HG03060 (cell line): ENCODE data around the gene SLC37A1.
"Not testable (repeated sequence)": the region's sequence is repeated elsewhere in the genome, so short reads cannot be mapped to it uniquely, and the experiment has no call there.

ENCODE experiments used
- ATAC-seq: cut with Tn5 transposase; IDR thresholded peaks from one replicate; pipeline ENCODE4 v1.9.1; 2021; ENCODE audit warnings: low read depth, moderate number of reproducible peaks; ENCODE audit not compliant: unreplicated experiment

SLC37A1 gene

GRCh38 chr21:42513151-42513984 is at the start of gene SLC37A1:
Gene SLC37A1, plus strand, starts transcription at chr21:42513852. Its CDS starts 4,603 bp downstream, at chr21:42518455.
- no peak for ATAC-seq

DNA sequence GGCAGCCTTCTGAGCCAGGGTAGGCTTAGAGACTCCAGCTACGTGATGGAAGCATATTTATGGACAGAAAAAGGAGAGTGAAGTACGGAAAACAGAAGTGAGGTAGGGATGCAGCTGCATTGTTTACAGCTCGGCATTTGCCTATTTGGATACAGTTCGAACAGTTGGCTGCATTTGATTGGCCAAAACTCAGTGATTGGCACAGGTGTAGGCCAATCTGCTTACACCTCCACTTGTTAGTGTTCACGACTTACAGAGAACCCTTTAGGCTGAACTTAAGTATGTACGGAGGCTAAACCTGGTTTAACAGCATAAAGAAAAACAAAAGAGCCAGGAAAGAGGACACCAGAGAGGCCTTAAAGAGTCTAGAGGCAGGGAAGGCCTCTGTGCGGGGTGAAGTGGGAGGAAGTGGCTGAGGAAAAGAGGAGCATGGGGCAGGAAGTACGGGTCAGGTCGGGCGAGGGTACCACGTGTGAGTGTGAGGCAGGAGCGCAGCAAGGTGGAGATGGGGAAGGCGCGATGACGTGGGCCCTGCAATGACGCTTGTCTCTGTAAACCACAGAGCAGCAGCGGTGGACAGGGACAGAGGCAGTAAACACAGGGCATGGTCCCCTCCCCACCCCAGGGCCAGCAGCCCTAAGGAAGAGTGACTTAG is 49.7 kb upstream of the SLC37A1 start:
- ATAC-seq: no peak

DNA sequence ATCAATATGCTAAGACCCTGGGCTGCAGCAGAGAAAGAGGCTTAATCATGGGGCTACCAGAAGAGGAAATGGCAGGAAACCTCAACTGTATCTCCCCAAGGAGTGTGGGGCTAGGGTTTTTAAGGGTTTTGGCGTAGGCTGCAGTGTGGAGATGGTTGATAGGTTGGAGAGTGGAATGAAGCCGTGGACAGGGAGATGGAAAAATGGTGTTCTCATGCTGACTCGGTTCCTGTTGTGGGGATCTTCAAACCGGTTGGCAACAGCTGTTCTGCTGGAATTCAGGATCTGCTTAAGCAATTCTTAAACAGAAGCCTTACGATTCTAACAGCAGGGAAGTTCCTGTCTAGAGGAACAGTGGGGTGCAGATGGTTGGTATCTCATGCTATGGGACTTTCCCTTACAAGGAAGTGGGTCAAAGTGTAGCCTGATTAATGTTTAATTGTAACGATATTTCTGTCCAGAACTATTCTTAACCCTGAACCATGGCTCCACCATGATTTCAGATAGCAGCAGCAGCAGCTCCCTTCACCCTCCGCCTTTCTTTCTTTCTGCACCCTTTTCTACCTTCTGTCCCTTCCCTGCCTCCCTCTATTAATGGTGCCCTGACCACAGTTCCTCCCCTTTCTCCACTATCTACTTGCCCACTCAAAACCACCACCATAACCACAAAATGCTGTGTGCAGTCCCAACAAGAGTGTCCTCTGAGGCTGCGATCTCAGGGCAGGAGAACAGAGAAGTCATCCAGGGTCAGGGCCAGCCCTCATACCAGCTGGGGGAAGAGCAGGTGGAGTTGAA is 48.4 kb upstream of the SLC37A1 start:
- ATAC-seq: no peak

DNA sequence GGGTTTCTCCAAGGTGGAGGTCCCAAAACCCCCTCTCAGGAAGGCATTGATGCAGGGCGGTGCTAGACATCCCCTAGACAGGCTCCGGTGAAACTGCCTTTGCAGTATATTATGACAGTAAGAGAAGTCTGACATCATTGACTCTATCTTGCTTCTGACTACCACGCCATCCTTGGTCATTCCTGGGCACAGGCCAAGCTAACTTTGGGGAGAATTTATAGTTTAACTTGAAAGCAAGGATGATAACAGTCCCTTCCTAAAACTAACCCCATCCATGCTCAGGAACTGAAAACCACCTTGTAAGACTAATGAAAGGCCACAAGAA is 47.9 kb upstream of the SLC37A1 start:
- no peak for ATAC-seq

- no peak for ATAC-seq
Observed at GRCh38 chr21:42466700-42467099, 47.0 kb upstream of the SLC37A1 start.

DNA sequence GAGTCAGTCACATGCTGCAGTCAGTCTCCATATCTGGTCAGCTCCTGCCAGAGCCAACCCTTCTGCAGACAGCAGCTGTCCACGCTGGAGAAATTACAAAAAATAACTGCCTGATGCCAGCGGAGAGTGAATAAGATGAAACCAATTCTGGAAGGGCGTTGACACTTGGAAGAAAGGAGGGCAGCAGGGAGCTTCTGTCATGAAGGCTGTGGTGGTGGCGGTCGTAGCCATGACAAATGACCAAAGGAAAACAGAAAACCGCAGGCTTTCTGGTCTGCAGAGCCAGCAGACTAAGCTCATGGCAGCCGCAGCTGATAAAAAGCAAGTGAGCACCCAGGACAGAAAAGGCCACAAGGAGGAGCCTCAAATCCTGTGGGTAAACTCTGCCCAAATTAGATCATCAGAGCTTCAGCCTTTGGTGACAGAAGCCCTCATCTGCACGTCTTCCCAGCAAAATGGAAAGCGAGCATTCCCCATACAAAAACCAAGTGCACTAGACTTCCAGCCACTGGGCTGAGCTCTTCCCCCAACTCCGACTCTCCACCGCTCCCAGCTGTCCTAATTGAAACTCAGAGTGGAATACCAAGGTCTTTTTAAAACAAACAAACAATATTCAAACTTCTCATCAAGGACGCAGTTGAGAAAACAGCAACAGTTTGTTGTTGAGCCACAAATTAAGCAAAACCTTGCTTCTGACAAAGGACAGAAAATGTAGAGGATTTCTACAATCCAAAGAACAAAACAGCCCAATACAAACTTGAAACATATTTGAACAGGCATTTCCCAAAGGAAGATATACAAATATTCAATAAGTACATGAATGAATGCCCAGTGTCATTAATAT is 46.3 kb upstream of the SLC37A1 start:
- ATAC-seq: no peak

- no peak for ATAC-seq
Observed at GRCh38 chr21:42468491-42469131, 45.0 kb upstream of the SLC37A1 start.

GRCh38 chr21:42469272-42469671 is 44.4 kb upstream of the SLC37A1 start:
- no peak for ATAC-seq

GRCh38 chr21:42469726-42470125 is 43.9 kb upstream of the SLC37A1 start:
- not testable (repeated sequence) for ATAC-seq

DNA sequence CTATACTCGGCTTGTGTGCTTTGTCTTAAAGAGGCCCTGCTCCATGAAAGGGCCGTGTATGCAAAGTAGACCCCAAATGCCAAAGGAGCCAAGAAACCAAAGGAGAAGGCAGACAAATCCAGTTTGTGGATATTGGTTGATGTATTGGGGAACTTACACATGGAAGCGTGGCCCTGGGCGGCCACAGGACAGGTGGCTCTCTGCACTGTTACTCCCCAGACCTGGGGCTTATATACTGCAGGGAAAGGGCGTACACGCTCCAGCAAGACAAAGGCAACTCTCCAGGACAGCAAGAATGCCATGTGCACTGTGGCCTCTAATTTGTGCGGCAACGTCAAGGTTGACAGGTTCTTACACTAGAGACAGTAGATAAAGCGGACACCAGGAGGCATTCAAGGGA is 42.4 kb upstream of the SLC37A1 start:
- no peak for ATAC-seq

DNA sequence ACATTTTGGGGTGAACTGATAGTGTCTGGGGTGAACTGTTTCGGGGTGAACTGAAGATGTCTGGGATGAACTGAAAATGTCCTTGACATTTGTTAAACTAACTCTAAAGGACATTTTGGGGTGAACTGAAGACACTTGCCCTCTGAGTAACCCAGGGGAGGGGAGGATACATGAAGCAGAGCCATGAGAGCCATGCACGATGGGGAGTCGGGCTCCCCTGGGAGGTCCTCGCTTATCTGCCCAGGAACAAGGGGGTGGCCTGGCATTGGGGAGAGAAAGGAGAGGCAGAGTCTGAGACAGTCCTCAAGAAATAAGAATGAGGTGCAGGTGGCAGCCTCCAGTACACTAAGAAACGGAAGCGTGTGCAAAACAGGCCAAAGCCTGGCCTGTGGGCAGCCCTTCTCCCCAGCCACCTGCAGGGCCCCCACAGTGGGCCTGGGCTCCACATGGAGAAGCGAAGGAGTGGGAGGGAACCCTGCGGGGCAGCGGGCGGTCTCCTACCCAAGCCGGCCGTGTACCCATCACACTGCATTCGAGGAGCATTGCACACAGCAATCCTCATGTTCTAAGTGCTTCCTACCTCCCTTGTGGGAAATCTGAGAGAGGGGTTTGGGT is 41.8 kb upstream of the SLC37A1 start:
- no peak for ATAC-seq

DNA sequence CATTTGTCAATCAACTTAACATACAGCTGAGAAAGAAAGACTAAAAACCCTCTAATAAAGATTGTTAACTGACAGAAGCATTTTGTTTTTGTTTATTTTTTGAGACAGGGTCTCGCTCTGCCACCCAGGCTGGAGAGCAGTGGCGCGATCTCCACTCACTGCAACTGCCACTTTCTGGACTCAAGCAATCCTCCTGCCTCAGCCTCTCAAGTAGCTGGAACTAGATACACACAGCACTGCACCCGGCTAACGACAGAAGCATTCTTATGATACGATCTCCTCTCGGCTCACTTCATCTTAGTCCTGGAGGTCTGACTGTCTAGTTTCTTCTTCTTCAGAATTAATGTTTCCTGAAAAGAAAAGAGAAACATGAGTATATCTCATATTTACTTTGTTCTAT is 41.1 kb upstream of the SLC37A1 start:
- ATAC-seq: no peak

DNA sequence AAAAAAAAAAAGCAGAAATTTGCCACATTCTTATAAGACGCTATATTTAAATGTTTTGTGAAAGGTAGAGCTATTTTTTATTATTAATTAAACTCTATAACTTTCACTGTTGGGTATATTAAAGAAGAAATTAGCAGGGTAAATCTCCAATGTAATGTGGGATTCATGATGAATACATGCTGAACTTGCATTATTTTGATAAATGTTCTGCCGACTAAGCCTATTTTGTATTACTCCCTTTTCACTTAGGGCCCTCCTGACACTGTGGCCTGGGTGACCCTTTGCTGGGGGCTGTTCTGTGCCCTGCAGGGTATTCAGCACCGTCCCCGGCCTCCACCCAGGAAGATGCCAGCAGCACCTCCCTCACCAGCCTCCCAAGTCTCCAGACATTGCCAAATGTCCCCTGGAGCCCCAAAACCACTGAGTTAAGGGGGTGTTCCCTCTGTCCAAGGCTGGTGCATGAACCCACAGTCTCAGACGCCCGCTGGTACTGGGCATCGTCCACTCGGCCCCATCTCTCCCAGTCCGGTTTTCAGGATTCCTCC is 40.1 kb upstream of the SLC37A1 start:
- ATAC-seq: no peak

DNA sequence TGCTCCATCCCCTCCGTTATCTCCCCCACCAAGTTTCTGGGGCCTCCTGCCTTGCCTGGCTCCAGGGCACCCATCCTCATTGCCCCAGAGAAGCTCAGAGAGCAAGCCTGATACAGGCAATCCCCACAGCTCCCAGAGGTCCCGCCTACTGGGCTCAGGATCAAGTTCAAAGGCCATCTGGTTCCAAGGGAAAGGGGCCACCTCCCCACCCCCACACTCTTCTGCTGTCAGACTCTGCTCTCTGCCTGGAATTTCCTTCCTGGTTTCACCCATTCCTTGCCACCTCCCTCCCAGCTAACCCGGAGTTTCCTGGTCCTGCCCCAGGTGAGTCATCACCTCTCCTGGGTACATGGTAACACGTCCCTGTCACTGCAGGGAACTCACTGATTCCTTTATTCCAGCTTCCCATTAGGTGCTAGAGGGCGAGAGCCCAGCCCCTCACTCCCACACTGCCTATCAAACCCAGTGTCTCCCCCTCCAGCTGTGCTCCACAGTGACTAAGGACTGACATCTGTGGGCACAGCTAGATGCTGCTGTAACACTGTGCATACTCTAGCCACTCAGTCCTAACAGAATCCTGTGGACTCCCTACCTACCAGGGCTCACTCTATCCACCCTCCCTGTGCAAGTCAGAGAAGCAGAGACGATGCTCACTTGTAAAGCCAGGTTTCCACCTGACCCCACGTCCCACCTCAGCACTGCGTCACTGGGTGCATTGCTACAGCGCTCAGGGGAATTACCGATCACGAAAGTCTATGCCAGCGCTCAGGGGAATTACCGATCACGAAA is 39.4 kb upstream of the SLC37A1 start:
- no peak for ATAC-seq

DNA sequence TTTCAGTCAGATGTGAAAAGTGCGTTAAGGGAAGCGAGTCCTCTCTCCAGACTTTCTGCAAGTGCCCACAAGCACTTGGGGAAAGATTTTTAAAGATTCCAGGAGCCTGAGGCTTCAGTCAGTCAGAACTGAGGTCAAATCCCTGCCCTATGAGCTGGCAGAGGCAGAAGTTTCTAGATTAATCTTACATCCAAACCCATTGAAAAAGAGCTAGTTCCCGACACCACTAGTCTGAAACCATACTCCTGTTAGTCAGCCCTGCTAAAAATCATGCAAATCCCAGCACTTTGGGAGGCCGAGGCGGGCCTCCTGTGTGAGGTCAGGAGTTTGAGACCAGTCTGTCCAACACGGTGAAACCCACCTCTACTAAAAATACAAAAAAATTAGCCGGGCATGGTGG is 38.6 kb upstream of the SLC37A1 start:
- no peak for ATAC-seq

DNA sequence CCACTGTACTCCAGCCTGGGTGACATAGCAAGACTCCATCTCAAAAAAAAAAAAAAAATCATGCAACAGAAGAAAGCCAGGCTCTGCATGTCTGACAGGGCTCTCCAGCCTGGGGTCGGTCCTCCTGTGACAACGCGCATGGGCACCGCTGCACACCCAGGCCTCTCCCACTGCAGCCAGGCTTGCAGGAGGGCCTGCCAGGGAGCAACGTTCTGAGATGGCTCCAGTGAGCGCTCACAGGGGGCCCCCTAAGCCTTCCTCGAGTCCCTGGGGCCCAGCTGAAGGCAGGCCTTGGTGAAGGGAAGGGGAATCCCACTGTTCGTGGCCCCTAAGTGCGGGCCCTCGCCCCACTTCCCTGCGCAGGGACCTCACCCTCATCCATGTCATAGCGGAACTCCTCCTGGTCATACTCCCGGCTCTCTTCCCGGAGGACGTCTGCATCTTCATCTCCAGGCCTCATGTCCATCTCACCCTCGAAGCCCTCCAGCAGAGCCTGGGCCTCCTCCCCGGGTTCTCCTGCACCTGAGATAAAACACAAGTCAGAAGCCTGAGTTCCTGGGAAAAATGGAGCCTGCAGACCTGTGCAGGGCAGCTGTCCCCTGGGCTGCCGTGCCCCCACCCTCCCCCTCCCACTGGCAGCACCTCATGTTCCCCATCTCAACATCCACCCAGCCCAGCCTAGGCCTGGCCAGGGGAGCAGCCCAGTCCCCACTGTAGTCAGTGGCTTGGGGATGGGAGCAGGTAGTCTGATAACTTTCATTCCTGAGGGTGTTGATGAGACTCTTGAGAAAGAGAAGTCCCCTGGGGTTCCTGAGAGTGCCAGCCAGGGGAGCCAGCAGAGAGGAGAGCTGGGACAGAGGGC is 37.9 kb upstream of the SLC37A1 start:
- ATAC-seq: no peak
